Measurements from ENCODE around the gene TTLL11.

GRCh38 chr9:121825031-121825691, 267.9 kb downstream of the TTLL11 start:
- TF ChIP-seq CTCF (conservative IDR thresholded peaks at IDR 0.05): no peak
- no peak for TF ChIP-seq ZFX (IDR thresholded peaks at IDR 0.05)

All from C4-2B (cell line).